Measurements from ENCODE around the gene FOXF1.

Gene FOXF1

GRCh38 chr16:86524029-86524428 is 13.7 kb downstream of the FOXF1 start:
- no peak overlapping the region for H3K4me3 ChIP-seq (ENCODE audit: low read length)
- no peak for TF ChIP-seq CTCF (conservative IDR thresholded peaks at IDR 0.05; ENCODE audit: low read length)

GRCh38 chr16:86525696-86526095 is 15.4 kb downstream of the FOXF1 start:
- TF ChIP-seq CTCF (conservative IDR thresholded peaks at IDR 0.05; ENCODE audit: low read length): no peak
- no peak overlapping the region for H3K4me3 ChIP-seq (ENCODE audit: low read length)
- no peak for DNase-seq (ENCODE audit: low read depth)

More at GRCh38 chr16:86524029-86524428, 13.7 kb downstream of the FOXF1 start:
- DNase-seq (ENCODE audit: low read depth): no peak

- no peak for TF ChIP-seq CTCF (conservative IDR thresholded peaks at IDR 0.05; ENCODE audit: low read length)
- DNase-seq (ENCODE audit: low read depth): no peak
- H3K4me3 ChIP-seq (ENCODE audit: low read length): no peak overlapping the region
These were observed 17.0 kb downstream of the FOXF1 start for GRCh38 chr16:86527366-86527765.

GRCh38 chr16:86528061-86528929 is 18.0 kb downstream of the FOXF1 start:
- TF ChIP-seq CTCF (conservative IDR thresholded peaks at IDR 0.05; ENCODE audit: low read length): no peak
- no peak for DNase-seq (ENCODE audit: low read depth)
- H3K4me3 ChIP-seq (ENCODE audit: low read length): no peak overlapping the region

- no peak for TF ChIP-seq CTCF (conservative IDR thresholded peaks at IDR 0.05; ENCODE audit: low read length)
- DNase-seq (ENCODE audit: low read depth): peak; percentile 27
- no peak overlapping the region for H3K4me3 ChIP-seq (ENCODE audit: low read length)
These were observed 18.8 kb downstream of the FOXF1 start for GRCh38 chr16:86529160-86529559.

GRCh38 chr16:86530251-86531190 is 20.2 kb downstream of the FOXF1 start:
- H3K4me3 ChIP-seq (ENCODE audit: low read length): no peak overlapping the region
- no peak for TF ChIP-seq CTCF (conservative IDR thresholded peaks at IDR 0.05; ENCODE audit: low read length)
- DNase-seq (ENCODE audit: low read depth): no peak

Data from AG10803 (cell line).